GM19452 (cell line): Measurements from ENCODE around the gene NCAPG2.

ENCODE experiments used
- ATAC-seq: cut with Tn5 transposase; IDR thresholded peaks from one replicate; pipeline ENCODE4 v1.9.1; 2021; ENCODE audit not compliant: unreplicated experiment

NCAPG2 gene

DNA sequence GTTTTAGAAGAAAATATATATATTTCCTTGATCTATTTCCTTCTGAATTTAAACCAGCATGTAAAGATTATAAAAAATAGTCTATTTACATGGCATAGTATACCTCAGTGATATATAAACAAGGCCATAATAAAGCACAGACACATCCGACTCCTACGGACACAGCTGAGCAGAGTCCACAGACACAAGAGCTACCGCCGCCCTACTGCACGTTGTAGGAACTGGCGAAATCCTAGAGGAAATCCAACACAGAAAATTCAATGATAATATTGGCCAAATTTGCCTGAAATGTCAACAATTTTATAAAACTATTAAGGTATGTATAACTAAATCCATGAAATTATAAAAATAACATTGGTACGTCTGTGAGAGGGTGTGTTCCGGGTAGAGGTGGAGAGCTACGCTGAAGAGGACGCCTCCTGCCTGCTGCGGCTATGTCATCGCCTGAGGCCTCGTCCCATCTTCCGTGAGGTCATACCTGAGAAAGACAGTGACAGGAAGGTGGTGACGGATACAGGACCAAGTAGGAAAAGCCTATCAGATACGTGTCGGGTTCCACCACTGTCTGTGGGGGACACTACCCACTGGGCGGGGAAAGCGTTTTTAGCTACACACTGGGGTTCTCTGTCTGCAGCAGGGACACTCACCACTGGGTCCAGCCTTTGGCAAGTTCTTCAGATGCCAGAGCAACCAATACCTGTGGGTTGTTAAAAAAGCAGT is 29.3 kb upstream of the NCAPG2 start:
- no peak for ATAC-seq

DNA sequence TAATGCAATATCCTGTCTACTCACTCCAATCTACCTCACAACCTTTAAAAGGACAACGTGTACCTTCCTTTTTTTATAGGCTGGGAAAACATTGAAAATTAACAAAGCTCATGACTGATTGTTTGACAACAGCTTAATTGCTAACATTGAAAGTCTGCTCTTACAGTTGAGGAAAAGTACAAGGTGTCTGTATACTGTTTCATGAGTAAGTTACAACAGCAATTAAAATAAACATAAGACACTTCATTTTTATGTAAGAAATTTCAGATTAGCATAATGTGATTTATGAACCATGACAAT is 28.6 kb upstream of the NCAPG2 start:
- no peak for ATAC-seq

DNA sequence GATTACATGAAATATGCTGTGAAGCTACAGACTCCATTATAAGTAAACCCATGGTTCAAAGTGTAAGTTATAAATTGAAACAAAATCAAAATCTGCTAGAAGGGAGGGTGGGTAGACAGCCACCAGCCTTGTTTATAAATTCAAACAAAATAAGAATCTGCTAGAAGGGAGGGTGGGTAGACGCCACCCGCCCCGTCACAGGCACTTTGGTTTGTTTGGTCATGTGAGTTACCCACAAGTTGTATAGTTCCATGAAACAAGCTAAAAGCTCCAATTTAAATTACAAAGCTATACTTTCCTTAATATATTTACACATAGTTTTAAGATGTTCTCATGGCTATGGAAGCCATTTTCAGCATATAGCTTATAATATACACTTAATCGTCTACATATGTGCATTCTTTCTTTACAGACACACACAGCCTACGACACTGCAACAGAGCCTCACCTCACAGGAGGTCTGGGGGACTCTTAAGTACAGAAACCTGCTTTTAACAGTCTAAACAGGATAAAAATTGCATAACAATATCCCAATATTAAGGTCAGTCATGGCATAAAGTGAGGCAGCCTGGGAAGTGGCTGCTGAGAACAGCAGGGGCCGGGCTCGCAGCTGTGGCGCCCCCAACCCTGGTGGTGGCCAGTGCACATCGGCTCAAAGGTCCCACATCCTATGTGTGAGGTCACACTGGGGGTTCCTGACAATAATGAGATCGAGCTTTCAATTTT is 28.1 kb upstream of the NCAPG2 start:
- ATAC-seq = no peak

DNA sequence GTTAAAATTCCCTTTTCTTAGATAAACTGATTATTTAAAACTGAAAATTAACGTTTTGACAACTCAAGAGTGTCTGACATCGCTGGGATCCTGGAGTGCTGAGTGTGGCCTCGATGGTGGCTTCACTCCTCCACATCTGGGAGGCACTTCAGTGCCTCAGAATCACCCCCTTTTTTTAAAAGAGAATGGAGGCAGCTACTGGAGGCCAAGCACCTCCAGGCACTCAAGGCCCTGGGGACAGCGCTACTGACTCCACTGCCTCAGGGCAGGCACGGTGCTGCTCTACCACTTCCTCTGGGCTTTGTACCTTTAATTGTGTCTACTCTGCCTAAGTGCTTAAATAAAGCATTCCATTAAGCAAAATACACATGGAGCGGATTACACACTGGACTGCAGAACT is 27.2 kb upstream of the NCAPG2 start:
- no peak for ATAC-seq

DNA sequence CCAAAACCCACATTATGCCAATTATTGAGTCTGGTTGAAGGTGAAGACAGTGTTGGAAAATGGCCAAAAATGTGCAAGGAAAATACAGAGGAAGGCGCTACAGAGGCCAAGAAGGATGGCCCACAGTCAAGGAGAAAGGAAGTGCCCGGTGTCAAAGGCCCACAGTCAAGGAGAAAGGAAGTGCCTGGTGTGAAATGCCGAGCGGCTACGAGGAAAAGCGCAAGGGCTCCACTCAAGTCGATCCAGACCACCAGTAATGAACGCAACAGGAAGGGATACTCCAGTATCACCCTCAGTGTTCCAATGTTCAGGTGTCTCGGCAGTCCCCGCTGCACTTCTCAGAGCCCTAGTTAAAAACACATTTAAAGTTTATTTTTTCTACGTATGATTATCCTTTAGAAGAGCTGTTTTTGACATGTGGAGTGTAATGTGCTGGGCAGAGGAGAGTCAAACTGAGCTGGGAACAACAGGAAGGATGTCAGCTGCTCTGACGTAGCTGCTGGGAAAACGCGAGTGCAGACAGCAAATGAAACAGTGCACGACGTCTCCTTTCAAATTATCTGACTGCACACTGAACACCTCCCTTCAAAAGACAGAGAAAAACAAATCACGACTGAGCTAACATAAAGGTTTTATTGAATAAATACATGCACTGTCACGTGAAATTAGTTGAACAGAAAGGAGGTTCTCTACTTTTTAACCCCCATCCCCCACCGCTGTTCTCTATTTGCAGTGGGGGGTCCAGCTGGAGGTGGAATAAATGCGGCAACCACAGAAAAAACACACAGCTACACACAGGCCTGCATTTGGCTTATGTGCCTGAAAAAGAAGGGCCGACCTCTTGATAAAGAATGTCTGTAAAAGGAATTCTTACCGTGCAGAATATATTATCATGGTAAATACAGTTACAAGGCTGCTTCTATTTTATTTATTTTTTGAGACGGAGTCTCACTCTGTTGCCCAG is 26.1 kb upstream of the NCAPG2 start:
- ATAC-seq = no peak

DNA sequence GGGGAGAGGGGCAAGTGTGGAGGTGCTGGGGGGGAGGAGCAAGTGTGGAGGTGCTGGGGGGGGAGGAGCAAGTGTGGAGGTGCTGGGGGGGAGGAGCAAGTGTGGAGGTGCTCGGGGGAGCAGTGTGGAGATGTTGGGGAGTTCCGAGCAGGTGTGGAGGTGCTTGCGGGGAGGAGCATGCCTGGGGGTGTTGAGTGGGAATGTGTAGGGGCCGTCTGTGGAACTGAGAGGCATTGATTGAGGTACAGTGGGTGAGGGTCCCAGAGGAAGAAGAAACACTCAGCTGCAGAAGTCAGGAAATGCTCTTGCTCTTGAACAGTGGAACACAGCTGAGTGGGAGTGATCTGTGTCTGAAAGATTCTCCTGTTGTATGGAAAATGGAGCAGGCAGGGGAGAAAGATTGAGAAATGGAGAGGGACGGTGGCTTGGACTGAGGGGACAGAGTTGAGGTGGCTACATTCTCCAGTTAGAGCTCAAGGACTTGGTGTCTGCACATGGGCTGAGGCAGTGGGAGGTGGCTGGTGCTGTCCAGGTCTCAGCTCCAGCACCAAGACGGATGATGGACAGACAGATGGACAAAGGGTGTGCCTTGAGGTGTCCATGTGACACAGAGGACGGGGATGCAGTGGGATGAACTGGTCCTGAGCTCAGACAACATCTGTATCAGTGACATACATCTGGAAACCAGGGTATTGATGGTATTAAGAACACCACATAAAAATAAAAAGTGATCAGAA is 25.2 kb upstream of the NCAPG2 start:
- ATAC-seq = no peak

DNA sequence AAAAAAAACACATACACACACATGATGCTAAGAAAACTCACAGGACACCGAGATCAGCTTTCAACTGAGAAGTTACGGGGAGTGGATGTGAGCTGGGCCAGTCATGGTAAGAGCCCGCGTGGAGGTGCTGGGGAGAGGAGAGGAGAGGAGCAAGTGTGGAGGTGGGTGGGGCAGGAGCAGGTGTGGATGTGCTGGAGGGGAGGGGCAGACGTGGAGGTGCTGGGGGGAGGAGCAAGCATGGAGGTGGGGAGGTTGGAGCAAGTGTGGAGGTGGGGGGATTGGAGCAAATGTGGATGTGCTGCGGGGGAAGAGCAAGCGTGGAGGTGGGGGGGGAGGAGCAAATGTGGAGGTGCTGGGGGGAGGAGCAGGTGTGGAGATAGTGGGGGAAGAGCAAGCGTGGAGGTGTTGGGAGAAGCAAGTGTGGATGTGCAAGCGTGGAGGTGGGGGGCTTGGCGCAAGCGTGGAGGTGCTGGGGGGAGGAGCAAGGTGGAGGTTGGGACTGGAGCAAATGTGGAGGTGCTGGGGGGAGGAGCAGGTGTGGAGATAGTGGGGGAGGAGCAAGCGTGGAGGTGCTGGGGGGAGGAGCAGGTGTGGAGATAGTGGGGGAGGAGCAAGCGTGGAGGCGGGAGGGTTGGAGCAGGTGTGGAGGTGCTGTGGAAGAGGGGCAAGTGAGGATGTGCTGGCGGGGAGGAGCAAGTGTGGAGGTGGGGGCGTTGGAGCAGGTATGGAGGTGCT is 24.5 kb upstream of the NCAPG2 start:
- ATAC-seq = no peak

DNA sequence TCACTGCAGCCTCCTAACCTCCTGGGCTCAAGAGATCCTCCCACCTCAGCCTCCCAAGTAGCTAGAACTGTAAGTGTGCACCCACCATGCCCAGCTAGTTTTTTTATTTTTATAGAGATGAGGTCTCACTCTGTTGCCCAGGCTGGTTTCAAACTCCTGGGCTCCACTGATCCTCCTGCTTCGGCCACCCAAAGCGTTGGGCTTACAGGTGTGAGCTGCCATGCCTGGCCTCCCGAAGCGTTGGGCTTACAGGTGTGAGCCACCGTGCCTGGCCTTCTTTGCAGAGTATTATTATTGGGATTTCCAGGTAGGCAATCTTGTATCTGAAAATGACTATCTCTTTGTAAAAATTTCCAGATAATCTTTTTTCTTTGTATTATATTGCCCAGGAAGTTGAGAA is 23.1 kb upstream of the NCAPG2 start:
- no peak for ATAC-seq

DNA sequence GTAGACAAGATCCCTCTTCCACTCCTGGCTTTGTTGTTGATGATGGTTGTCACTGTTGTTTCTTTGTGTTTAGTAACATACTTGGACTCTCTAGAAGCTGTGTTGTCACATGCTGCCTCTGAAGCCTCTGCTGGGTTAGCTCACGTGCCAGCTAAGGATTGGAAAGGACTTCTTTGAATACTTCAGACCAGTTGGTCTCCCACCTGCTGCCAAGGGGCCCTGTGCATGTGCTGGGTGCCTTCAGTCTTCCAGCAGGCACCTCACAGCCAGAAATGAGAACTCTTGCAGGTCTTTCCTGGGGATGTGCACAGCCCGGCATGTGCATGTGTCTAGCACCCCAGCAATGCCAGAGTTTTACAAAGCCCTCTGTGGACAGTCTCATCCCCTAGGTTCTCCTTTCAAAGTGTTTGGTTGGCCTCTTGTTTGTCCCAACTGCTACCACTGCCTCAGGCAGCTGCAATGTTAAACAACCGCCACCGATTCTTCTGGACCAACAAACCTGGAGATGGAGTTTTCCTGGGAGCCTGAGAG is 21.7 kb upstream of the NCAPG2 start:
- ATAC-seq = no peak

DNA sequence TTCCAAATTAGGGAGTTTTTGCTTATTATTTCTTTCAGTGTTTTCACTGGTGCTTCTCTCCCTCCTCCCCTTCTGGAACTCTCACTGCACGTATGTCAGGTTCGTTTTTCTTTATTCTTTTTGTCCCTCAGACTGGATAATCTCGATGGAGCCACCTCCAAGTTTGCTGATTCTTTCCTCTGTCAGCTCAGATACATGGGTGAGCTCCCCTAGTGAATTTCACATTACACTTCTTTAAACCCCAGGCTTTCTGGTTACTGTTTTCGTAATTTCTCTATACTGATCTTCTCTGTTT is 20.8 kb upstream of the NCAPG2 start:
- no peak for ATAC-seq

DNA sequence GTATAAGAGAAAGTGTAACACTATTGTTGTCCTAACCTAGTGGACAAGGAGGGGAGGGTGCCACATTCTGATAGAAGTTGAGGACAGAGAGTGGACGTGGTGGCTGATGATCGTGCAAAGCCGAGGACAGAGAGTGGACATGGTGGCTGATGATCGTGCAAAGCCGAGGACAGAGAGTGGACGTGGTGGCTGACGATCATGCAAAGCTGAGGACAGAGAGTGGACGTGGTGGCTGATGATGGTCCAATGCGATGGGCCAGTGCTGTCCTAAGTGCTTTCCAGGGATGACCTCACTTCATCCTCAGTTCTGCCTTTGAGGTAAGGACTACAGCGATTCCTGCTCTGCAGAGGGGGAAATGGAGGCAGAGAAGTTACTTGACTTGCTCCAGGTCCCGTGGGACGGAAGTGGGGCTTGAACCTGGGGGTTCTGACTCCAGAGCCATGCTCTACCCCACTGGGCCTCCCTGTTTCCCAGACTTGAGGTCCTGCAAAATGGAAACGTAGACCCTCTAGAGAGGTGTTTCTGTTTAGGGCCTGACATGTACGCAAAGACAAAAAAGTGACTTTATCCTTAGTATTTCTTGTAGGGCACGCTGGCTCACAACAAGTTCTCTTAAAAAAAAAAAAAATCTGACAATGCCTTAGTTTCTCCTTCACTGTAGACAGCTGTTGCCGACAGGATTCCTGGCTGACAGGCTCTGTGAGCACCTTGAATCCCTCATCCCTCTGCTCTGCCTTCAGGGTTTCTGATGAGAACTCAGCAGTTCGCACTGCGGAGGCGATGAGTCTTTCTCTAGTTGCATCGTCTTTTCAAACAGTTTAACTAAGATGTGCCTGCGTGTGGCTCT is 20.3 kb upstream of the NCAPG2 start:
- no peak for ATAC-seq

DNA sequence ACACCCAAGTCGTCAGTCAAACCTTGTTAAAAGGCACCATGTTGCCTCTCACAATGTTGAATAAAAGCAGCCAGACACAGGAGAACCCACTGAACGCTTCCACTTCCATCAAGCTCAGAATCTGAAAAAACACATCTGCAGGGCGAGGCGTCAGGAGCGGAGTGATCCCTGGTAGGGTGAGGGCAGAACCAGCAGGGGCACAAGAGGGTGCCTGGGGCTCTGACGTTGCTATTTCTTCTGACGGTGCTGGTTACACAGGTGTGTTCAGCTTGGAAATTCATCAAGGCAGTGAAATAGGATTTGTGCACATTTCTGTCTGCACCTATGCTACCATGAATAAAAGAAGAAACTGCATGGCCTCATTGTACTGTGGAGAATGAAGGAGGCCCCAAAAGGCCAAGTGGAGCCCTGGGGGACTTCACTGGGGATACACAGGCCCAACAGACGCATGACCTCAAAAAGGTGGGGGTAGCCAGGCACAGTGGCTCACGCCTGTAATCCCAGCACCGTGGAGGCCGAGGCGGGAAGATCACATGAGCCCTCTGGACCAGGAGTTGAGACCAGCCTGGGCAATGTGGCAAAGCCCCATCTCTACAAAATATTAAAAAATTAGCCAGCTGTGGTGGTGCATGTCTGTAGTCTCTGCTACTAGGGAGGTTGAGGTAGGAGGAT is 19.2 kb upstream of the NCAPG2 start:
- no peak for ATAC-seq

DNA sequence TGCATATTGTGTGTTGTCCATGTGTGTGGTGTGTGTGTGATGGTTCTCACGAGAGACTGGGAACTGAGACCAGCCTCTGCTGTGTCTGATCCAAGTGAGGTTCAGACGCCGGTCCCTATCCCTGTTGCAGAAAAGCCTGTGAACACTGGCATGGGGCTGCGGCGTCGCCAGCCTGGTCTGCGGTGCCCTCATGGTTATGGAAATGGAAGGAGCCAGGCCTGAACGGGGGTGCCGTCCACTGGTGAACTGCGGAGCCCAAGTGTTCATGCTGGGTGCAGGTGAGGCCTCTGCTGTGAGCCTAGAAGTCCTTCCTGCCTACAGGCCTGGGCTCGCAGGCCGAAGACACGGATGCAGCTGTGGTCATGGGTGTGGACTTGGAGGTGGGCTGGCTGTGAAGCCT is 18.7 kb upstream of the NCAPG2 start:
- no peak for ATAC-seq

DNA sequence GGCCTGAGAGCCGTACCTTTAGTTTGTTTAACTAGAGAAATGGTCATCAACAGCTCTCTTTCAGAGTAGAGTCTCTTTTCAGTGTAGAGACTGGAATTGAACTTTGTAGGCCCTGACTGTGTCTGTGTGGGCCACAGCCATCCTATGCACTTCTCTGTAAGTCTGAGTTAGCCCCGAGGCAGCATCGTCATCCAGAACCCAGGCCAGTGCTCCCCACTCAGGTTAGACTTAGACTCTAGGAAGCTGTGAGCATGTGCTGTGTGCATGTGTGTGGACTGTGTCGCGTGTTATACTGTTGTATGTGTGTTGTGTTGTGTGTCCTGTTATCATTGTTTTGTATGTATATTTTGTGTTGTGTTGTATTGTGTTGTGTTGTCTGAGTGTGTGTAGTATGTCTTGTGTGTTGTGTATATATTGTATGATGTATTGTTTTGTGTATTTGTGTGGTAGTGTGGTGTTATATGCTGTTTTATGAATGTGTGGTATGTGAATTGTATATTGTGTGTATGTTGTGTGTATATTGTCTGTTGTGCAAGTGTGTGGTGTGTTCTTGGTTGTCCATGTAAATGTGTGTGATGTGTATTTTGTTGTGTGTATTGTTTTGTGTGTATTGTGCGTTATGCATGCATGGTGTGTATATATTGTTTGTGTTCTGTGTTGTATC is 18.1 kb upstream of the NCAPG2 start:
- no peak for ATAC-seq

DNA sequence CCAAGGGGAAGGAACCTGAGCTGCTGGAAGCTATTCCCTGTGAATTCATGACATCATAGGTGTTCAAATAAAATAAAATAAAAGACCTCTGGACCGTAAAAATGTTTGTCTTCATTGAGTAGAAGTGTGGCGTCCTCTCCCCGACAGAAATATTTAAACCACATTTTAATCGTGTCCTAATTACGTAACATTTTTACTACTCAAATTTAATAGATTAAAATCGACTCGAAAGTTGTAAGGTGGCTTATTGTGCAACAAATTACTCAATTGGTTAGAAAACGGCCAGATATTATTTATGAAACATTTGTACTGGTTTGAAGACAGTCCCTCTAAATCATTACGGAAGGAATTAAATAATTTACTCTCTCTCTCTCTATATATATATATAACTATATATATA is 15.5 kb upstream of the NCAPG2 start:
- no peak for ATAC-seq

DNA sequence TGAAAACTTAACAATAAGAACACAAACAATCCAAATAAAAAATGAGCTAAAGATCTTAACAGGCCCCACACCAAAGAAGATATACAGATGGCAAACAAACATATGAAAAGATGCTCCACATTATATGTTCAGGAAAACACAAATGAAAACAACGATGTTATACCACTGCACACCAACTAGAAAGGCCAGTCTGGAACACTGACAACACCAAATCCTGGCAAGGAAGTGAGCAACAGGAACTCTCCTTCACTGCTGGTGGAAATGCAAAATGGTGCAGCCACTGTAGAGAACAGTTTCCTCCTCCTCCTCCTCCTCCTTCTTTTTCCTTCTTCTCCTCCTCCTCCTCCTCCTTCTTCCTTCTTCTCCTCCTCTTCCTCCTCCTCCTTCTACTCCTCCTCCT is 12.2 kb upstream of the NCAPG2 start:
- no peak for ATAC-seq

DNA sequence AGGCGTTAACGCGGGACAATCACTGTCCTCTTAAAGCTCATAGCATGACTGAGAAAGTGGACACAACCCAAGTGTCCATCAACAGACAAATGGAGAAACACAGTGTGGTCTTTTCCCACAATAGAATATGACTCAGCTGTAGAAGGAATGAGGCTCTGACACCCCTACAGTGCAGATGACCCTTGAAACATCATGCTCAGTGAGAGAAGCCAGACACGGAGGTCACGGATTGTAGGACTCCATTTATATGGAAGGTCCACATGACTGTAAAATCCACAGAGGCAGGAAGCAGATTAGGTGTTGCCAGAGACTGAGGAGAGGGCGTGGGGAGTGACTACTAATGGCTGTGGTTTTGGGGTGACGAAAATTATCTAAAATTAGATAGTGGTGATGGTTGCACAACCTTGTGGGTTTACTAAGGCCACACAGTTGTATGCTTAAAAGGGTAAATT is 6.1 kb upstream of the NCAPG2 start:
- peak; percentile 83 for ATAC-seq

DNA sequence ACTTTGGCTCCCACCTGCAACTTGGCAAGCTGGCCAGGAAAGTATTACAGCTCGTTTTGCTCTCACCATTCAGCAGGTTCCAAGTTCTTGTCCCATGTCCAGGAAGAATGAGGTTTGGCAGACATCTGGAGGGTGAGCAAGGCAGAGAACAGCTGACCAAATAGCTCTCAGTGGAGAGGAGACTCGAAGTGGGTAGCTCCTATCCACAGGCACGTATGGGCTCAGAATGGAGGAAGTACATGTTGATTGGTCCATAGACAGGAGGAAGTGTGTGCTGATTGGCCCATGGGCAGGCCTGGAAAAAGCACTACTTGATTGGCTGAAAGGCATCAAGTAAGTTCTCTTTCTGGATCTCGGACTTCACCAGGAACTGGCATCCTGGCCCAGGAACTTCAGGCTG is 3.0 kb upstream of the NCAPG2 start:
- no peak for ATAC-seq
